ENCODE measurements around the gene FANK1. TPM values are rescaled to one million over a fixed set of nuclear protein-coding genes. Genes with fewer than 3 reads are reported as not detected.

The FANK1 gene
- total RNA-seq, 1 experiment from 2014 or later, result 0.73 TPM

DNA sequence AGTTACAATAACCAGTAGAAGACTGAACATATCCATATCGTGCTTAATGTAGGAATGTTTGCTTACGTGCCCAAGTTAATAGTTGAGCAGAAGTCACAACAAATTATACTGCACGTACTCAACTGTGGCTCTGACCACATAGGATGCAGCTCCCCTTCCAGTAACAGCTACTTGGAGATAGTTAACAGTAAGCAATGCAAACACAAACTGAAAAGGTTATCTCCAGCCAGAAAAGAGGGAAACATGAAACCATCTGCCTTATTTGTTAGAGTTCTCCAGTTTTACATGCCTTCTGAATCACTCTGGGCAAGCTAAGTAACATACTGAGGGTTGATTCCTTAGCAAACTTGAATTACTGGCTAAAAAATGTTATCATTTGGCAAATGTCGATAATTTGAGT lies 25.0 kb upstream of the FANK1 start:
- Mint-ChIP-seq H3K36me3 (ENCODE audit: insufficient read depth, unreplicated experiment) (peaks cover 19% of the 10 kb centered on the region), H3K27ac (ENCODE audit: unreplicated experiment) (no peak overlapping the region), H3K9me3 (ENCODE audit: unreplicated experiment) (peaks cover 14% of the 10 kb centered on the region), H3K27me3 (ENCODE audit: insufficient read depth, unreplicated experiment) (no peaks in the 10 kb centered on the region), H3K4me3 (ENCODE audit: unreplicated experiment) (no peak overlapping the region), H3K4me1 (ENCODE audit: low read depth, unreplicated experiment) (peaks cover 6% of the 10 kb centered on the region)
- no peaks in the 10 kb centered on the region for H3K9me3 ChIP-seq
- BruUV-seq (replicated peaks), result no TSS peak
- H3K4me1 ChIP-seq, result no peaks in the 10 kb centered on the region
- H3K4me3 ChIP-seq (ENCODE audit: low read depth, low read length), result no peak overlapping the region
- DNase-seq, result no peak
- H3K27me3 ChIP-seq (replicated peaks; ENCODE audit: control insufficient read depth, insufficient read depth, low read length), result no peaks in the 10 kb centered on the region
- ChIA-PET CTCF (no interaction called here), POLR2A (interaction anchor here (0.5 kb wide), 1 partner anchor 63 kb away, joined by 6 read pairs; no protein-coding TSS in a partner anchor)
- intact Hi-C loops (cut with micrococcal nuclease; ENCODE audit: unreplicated experiment), result no loop called here
- TF ChIP-seq, protein P1, sequence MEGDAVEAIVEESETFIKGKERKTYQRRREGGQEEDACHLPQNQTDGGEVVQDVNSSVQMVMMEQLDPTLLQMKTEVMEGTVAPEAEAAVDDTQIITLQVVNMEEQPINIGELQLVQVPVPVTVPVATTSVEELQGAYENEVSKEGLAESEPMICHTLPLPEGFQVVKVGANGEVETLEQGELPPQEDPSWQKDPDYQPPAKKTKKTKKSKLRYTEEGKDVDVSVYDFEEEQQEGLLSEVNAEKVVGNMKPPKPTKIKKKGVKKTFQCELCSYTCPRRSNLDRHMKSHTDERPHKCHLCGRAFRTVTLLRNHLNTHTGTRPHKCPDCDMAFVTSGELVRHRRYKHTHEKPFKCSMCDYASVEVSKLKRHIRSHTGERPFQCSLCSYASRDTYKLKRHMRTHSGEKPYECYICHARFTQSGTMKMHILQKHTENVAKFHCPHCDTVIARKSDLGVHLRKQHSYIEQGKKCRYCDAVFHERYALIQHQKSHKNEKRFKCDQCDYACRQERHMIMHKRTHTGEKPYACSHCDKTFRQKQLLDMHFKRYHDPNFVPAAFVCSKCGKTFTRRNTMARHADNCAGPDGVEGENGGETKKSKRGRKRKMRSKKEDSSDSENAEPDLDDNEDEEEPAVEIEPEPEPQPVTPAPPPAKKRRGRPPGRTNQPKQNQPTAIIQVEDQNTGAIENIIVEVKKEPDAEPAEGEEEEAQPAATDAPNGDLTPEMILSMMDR (IDR thresholded peaks at IDR 0.05; ENCODE audit: insufficient read depth in 1 of 2, low read depth in 1 of 2, low read length in 1 of 2, severe bottlenecking in 1 of 2, unreplicated experiment in 1 of 2), result no peak
- no peaks in the 10 kb centered on the region for H3K36me3 ChIP-seq (ENCODE audit: control insufficient read depth, insufficient read depth, low read length)

DNA sequence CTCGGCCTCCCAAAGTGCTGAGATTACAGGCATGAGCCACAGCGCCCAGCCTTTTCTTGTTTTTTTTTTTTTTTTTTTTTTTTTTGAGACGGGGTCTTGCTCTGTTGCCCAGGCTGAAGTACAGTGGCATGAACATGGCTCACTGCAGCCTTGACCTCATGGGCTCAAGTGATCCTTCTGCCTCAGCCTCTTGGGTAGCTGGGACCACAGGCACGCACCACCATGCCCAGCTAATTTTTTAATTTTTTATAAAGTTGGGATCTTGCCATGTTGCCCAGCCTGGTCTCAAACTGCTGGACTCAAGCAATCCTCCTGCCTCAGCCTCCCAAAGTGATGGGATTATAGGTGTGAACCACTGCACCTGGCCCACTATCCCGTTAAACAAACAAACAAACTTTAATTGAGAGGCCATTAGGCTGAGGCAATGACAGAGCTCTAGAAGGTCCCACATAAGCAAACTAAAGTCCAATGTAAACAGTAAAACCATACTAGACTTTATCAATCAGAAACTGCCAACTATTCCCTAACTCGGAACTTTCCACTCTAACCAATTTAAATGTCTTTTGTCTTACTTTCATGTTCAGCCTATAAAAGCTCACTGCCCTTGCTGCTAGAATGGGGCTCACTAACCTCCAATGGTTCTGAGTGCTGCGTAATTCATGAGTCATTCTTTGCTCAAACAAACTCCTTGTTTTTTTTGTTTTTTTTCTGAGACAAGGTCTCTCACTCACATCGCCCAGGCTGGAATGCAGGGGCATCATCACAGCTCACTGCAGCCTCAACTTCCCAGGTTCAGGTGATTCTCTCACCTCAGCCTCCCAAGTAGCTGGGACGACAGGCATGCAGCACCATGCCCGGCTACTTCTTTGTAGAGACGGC lies 17.2 kb upstream of the FANK1 start:
- peaks cover 13% of the 10 kb centered on the region for H3K9me3 Mint-ChIP-seq (ENCODE audit: unreplicated experiment)
- Histone ChIP-seq H3K4me3 (ENCODE audit: low read depth, low read length) (no peak overlapping the region), H3K36me3 (ENCODE audit: control insufficient read depth, insufficient read depth, low read length) (no peaks in the 10 kb centered on the region; the same call in none of the 2 replicates), H3K9me3 (no peaks in the 10 kb centered on the region), H3K27me3 (replicated peaks; ENCODE audit: control insufficient read depth, insufficient read depth, low read length) (no peaks in the 10 kb centered on the region), H3K4me1 (peaks cover 16% of the 10 kb centered on the region)
- peak in 1 of 2 experiments; percentile 26 for DNase-seq
- ChIA-PET CTCF (no interaction called here), POLR2A (no interaction called here)
- H3K4me3 Mint-ChIP-seq (ENCODE audit: unreplicated experiment), result no peak overlapping the region
- BruUV-seq (replicated peaks), result no TSS peak
- no peaks in the 10 kb centered on the region for H3K27me3 Mint-ChIP-seq (ENCODE audit: insufficient read depth, unreplicated experiment)
- peaks cover 19% of the 10 kb centered on the region for H3K4me1 Mint-ChIP-seq (ENCODE audit: low read depth, unreplicated experiment)
- TF ChIP-seq, protein P1 (IDR thresholded peaks at IDR 0.05; ENCODE audit: insufficient read depth in 1 of 2, low read depth in 1 of 2, low read length in 1 of 2, severe bottlenecking in 1 of 2, unreplicated experiment in 1 of 2), result no peak
- H3K36me3 Mint-ChIP-seq (ENCODE audit: insufficient read depth, unreplicated experiment), result peaks cover 18% of the 10 kb centered on the region
- intact Hi-C loops (cut with micrococcal nuclease; ENCODE audit: unreplicated experiment), result no loop called here
- peak overlapping the region; percentile 73 for H3K27ac Mint-ChIP-seq (ENCODE audit: unreplicated experiment)

DNA sequence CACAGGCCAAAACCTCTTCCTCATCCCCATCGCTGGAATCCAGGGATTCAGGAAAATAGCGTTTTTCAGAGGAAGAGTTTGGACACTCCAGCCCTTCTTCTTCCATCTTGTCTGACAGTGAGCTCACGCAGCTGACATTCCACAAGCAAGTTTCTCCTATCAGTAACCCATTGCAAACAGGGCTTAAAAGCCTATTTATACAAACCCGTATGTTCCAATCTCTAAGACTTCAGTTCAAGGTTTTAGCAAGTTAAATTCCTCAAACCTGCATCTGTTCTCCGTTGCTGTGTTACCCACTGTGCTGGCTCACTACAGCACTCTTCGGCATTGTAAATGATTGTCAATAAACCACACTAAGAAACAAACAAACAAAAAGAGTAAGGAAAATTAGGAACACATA lies 15.6 kb upstream of the FANK1 start:
- Histone ChIP-seq H3K4me1 (peaks cover 16% of the 10 kb centered on the region), H3K9me3 (no peaks in the 10 kb centered on the region), H3K27me3 (replicated peaks; ENCODE audit: control insufficient read depth, insufficient read depth, low read length) (no peaks in the 10 kb centered on the region), H3K36me3 (ENCODE audit: control insufficient read depth, insufficient read depth, low read length) (no peaks in the 10 kb centered on the region; the same call in none of the 2 replicates), H3K4me3 (ENCODE audit: low read depth, low read length) (no peak overlapping the region)
- Mint-ChIP-seq H3K9me3 (ENCODE audit: unreplicated experiment) (no peaks in the 10 kb centered on the region), H3K27me3 (ENCODE audit: insufficient read depth, unreplicated experiment) (no peaks in the 10 kb centered on the region), H3K4me1 (ENCODE audit: low read depth, unreplicated experiment) (peaks cover 19% of the 10 kb centered on the region), H3K27ac (ENCODE audit: unreplicated experiment) (peak overlapping the region; percentile 64), H3K36me3 (ENCODE audit: insufficient read depth, unreplicated experiment) (peaks cover 6% of the 10 kb centered on the region), H3K4me3 (ENCODE audit: unreplicated experiment) (peak overlapping the region; percentile 42)
- CTCF ChIA-PET, result interaction anchor here (1.0 kb wide), 1 partner anchor 54 kb away, joined by 3 read pairs; no protein-coding TSS in a partner anchor
- POLR2A ChIA-PET, result interaction anchor here (0.5 kb wide), 1 partner anchor 16 kb away, joined by 3 read pairs; no protein-coding TSS in a partner anchor
- BruUV-seq (replicated peaks), result no TSS peak
- intact Hi-C loops (cut with micrococcal nuclease; ENCODE audit: unreplicated experiment), result no loop called here
- TF ChIP-seq, protein P1 (IDR thresholded peaks at IDR 0.05; ENCODE audit: insufficient read depth in 1 of 2, low read depth in 1 of 2, low read length in 1 of 2, severe bottlenecking in 1 of 2, unreplicated experiment in 1 of 2), result no peak
- peak in 1 of 2 experiments; percentile 25 for DNase-seq
